ENCODE measurements around the gene SYT6.
"Not testable (repeated sequence)": the region's sequence is repeated elsewhere in the genome, so short reads cannot be mapped to it uniquely, and the experiment has no call there.

The SYT6 gene

DNA sequence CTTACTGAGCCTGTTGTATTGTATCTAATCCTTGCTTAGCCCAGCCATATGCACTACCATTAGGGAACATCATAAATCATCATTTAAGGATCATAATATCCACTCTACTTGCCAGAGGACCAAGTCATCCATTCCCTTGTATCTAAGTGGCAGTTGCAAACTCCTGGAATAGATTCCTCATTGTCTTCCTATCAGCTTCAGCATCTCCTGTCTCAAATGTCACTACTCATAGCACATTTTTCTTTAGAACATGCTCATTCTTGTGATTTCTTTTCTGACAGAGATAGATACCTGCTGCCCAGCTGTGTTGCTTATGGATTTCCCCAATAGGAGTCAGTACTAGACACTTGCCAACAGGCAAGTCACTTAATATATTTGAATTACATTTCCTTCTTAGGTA lies 90.1 kb downstream of the SYT6 start:
- no peak for DNase-seq

DNA sequence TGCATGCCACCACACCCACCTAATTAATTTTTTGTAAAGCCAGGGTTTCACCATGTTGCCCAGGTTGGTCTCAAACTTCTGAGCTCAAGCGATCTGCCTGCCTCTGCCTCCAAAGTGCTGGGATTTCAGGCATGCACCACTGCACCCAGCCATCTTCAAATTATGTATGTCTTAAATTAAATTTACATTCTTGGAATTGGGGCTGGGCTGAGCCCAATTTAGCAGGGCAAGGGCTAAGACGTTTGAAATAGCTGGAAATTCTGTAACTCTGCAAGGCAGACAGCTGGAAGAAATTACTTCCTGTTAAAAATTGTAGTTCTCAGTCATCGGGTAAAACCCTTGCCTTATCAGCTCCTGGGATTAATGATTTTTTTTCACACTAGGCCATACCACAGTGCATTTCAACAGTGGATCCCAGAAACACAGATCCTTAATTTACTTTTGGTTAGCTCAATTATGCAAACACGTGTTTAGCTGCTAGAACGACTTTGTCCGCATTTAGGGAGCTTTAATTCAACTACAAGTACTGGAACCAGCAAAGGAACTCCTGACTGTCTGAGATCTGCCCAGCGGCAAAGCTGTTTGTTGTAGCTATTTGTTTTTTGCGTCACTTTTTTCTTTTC lies 91.1 kb downstream of the SYT6 start:
- no peak for DNase-seq

DNA sequence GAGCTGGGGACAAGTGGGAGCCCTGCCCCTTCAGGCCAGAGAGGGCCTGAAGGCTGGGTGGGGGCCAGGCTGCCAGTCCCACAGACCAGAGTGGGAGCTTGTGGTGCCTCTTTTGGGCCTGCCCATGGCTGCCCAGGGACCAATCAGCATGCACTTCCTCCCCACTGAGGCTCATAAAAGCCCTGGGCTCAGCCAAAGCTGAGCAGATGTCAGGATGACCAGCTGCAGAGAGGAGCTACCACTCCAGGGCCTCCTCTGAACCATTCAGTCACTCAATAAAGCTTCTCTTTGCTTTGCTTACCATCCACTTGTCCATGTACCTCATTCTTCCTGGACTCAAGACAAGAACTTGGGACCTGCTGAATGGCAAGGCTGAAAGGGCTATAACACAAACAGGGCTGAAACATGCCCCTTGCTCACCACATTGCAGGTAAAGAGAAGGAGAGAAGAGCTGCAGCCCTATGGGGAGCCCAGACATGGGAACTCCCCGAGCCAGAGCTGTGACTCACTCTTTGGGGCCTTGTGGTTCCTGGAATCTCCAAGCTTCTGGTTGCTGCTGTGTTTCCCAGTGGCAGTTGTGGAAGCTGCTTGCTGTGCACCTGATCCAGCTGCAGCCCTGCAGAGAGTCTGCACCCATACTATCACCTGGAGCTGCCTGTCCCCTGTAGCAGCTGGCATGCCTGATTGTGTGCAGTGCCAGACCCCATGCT lies 92.4 kb downstream of the SYT6 start:
- DNase-seq: no peak

DNA sequence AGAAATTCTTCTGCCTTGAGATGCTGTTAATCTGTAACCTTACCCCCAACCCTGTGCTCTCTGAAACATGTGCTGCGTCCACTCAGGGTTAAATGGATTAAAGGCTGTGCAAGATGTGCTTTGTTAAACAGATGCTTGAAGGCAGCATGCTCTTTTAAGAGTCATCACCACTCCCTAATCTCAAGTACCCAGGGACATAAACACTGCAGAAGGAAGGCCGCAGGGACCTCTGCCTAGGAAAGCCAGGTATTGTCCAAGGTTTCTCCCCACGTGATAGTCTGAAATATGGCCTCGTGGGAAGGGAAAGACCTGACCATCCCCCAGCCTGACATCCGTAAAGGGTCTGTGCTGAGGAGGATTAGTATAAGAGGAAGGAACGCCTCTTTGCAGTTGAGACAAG lies 95.4 kb downstream of the SYT6 start:
- DNase-seq: not testable (repeated sequence)

DNA sequence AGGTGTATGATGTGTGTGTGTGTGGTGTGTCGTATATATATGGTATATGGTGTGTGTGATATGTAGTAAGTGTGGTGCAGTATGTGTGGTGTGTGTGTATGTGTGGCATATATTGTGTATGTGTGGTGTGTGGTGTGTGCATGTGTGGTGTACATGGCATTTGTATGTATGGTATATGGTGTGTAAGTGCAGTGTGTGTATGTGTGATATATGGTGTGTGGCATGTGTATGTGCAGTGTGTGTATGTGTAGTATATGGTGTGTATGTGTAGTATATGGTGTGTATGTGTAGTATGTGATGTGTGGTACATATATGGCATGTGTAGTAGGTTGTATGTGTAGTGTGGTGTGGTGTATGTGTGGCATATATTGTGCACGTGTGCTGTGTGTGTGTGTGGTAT lies 99.5 kb downstream of the SYT6 start:
- DNase-seq: no peak

DNA sequence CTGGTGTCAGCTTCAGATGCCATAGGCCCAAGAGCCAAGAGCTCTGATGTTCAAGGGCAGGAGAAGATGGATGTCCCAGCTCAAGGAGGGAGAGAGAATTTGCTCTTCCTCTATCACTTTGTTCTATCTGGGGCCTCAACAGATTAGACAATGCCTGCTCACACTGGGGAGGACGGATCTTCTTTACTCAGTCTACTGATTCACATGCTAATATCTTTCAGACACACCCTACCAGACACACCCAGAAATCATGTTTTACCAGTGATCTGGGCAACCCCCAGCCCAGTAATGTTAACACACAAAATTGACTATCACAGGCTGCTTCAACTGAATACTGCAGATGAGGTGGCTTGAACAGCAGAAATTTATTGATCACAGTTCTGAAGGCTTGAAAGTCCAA lies 105.4 kb downstream of the SYT6 start:
- DNase-seq: no peak

DNA sequence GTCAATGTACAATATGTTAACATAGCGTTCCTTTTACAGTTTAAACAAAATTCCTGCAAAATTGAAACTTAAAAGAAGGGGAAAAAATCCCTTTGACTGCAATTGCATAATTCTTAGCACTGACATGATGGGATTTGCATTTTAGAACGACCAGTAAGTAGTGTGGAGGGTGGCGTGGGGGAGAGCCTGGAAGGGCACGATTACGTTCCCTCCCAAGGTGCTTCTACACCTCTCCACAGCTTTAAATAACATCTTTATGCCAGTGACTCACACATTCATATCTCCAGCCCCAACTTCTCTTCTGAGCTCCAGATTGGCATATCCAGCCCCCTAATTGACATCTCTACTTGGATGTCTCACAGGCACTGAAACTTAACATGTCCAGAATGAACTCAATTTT lies 110.1 kb downstream of the SYT6 start:
- DNase-seq: no peak

DNA sequence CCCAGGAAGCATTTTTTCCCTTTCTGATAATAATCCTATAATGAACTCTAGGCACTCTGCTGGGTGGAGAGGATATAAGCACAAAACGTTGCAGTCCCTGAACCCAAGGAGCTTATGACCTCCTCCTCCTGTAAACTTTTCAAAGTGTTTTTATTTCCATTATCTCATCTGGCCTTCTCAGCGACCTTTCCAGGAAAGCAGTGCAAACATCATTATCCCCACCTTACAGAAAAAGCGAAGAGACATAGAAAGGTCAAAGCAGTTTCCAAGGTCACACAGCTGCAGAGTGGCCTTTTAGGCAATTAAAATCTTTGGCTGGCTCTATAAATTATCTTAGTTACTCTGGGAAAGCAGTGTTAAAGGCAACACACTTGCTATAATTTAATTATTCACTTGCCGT lies 110.6 kb downstream of the SYT6 start:
- DNase-seq: no peak

DNA sequence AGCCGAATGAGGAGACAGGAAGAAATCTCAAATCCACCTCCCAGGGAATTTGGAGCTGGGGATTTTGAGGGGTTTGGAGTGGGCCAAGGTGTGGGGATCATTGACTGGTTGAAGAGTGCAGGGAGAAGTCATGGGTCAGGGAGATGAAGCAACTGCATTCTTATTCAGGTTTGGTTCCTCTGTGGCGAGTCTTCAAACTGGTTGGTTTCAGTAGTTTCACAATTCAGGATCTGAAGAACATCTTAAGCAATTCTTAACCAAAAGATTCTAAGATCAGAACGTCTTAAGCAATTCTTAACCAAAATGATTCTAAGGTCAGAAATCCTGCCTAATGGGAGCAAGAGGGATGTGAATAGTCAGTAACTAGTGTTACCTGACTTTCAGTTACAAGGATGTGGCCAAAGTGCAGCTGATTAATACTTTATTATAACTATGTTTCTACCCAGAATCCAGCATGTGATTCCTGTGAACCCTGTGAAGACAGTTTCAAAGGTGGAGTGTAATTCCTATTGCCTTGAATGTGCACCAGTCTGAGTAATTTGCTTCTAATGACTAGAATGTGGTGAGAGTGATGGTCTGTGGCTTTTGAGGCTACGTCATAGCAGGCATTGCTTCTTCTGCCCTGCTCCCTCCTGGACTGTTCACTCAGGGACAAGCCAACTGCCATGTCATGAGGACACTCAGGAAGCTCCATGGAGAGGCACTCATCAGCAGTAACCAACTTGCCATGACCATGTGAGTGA lies 113.2 kb downstream of the SYT6 start:
- no peak for DNase-seq
